HG02588 (cell line): ENCODE measurements around the gene PTGIR.
"Not testable (repeated sequence)": the region's sequence is repeated elsewhere in the genome, so short reads cannot be mapped to it uniquely, and the experiment has no call there.

Experiments
- ATAC-seq: cut with Tn5 transposase; IDR thresholded peaks from one replicate; pipeline ENCODE4 v1.9.1; 2021; ENCODE audit warnings: mild to moderate bottlenecking, moderate library complexity; ENCODE audit not compliant: unreplicated experiment

Gene PTGIR

GRCh38 chr19:46639358-46640182, 14.7 kb upstream of the PTGIR start:
- no peak for ATAC-seq

GRCh38 chr19:46637224-46637623, 12.3 kb upstream of the PTGIR start:
- no peak for ATAC-seq

DNA sequence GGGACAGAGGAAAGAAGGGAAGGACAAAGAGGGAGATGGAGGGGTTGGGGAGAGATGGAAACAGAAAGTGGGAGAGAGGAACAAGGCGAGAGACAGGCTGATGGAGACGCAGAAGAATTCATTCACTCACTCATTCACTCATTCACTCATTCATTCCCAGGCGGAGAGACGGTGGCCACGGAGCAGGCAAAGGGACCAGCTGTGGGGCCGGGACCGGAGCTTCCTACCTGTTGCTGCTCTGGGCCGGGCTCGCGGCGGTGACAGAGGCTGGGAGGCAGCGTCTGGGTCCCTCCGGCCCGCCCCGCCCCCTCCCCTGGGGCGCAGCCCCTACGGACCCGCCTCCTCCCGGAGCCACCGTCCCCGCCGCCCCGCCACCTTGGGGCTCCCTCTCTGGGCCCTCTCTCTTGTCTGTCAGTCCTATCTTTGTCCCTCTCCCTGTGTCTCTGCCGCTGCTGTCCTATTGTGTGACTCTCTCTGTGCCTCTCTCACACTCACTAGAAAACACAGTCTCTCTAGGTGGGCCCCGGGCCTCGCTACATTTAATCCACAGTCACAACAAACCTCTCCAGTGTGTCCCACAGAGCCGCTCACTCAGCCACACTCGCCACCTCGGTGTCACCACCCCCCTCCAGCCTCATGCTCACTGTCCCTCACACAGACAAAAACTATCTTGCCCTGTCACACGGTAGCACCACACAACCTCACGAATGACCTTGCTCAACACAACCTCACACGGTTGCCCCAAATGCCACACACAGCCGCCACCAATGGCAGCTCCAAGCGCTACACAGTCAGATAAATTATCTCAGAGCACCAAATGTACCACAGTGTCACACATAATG, 11.3 kb upstream of the PTGIR start, which contains the start of gene GNG8:
Gene GNG8, minus strand, starts transcription at position 283 of the 842 bp plus-strand sequence. CDS start 1,520 bp downstream, outside the sequence.
- no peak for ATAC-seq

DNA sequence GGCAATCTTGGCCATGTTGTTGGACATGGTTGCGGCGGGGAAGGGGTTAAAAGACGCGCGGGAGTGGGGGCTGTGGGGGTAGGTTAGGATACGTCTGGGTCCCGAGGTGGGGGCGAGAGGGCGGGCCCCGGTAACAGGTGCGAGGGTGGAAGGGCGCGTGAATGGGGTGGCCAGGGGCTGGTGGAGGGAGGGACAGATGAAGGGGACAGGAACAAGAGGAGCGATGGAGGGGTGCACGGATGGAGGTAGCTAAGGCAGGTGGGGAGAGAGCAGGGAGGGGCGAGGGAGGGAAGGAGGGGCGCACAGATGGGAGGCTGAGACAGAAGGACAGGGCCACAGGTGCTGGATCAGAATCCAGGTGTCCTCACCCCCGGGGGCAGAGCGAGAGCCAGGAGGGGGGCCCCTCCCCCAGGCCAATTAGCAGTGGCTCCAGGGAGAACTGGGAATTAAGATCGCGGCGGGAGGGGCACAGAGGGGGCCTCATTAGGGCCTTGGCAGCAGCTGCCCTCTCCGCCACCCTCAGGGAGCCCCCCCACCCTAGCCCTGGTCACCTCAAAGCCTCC, 9.8 kb upstream of the PTGIR start:
- ATAC-seq: no peak

DNA sequence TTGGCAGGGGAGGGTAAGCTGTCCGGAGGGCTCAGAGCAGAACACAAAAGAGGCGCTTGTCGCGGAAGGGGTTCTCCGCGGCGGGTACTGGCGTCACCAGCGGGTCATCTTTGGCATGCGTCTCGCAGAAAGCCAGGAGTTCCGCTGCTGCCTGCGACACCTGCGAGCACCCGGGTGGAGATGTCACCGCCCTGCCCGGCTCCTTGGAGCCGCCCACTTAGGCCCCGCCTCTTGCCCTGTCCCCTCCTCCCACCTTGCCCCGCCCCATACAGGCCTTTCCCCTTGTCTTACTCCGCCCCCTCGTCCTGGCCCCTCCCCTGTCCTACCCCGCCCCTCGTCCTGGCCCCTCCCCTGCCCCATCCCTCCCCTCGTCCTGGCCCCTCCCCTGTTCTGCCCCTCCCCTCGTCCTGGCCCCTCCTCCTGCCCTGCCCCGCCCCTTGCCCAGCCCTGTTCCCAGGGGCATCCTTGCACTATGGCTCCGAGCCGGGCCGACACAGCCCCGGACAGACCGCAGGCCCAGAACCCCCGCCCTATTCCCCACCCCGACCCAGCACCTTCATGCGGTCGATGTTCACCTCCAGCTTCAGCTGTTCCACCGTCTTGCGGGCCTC, 9.3 kb upstream of the PTGIR start:
- no peak for ATAC-seq

- ATAC-seq: no peak
These were observed 8.2 kb upstream of the PTGIR start for GRCh38 chr19:46633130-46633529.

DNA sequence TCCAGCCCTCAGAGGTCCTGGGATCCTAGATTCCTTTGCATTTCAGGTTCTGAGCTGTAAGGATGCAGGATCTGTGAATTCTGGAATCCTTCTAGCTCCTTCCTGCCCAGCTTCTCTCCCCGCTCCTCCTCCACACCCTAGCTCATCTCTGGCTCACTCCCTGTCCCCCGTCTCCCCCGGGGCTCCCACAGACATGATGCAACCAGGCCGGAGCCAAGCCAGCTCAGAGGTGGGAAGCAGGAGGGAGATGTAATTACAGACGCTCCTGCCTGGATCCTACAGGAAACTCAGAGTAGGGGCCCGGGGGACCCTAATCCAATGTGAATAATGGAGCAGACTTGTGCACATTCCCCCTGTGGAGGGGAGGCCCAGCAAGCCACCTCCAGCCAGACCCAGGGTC, 6.6 kb upstream of the PTGIR start:
- ATAC-seq: no peak

DNA sequence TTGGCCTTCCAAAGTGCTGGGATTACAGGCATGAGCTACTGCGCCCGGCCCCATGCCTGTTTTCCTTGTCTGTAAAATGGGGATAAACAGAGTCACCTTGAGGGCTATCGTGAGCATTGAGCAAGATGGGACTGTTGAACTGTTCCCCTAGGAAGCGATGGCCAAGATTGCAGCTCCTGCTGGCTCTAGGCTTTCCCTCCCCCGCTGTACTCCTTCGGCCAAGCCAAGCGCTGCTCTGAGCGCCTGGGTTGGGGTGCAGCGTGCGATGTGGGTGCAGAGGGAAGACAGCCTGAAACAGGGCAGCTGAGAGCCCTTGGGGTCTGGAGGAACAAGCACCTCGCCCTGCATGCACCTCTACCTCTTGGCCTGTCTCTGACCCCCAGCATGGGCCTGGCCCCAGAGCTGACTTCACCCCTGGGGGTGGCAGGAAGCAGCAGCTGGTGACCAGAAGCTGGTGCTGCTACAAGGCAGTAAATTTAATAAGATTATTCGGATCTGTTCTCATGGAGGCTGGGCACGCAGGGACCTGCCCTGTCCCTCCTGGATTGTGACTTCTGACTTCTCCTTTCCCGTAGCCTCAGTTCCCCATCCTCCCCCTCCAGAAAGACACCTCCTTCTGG, 5.8 kb upstream of the PTGIR start:
- ATAC-seq: no peak

GRCh38 chr19:46629546-46630025, 4.7 kb upstream of the PTGIR start:
- no peak for ATAC-seq

DNA sequence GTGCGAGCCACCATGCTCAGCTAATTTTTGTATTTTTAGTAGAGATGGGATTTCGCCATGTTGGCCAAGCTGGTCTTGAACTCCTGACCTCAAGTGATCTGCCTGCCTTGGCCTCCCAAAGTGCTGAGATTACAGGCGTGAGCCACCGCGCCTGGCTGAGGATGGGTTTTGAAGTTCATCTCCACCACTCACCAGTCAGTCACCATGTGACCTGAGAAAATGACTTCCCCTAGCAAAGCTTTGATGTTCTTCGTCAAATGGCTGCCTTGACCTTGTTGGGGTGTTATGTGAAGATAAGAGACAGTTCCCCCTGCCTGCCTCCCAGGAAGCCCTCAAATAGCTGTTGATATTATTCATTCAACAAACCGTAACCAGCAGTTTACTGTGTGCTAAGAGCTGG, 4.1 kb upstream of the PTGIR start:
- ATAC-seq: not testable (repeated sequence)

DNA sequence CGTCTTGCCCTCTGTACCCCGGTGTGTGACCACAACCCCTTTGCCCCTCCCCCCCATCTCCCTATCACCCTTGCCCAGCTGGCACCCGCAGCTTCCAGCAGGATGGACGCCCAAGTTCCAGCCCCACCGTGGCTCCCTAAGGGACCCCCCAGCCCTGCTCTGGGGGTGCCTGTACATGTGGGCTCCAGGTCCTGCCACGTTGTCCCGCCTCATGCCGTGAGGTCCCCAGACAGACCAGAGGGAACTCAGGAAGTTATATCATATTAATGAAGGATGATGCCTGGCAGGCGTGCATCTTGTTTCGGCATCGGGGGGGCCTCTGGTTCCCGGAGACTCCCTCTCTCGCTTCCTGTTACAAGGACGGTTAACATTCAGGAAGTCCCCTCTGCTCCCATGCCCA, 1.6 kb upstream of the PTGIR start:
- no peak for ATAC-seq

DNA sequence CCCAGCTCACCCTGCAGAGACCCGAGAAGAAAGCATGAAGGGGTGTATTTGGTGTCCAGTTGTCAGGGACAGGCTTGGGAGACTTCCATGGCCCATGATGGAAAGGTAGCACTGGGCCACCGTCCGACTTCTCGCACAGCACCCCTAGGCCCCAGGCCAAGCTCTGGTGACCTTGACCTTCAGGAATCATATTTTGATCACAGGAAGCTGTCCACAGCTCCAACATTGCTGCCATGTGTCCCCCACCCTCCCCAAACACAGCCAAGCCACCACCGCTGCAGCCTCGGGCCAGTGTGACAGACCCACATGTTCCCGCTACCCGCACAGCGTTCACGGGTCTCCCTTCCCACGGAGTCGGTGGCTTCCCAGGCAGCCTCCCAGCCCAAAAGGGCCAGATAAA, 842 bp upstream of the PTGIR start:
- ATAC-seq: no peak

GRCh38 chr19:46623915-46624502, 880 bp downstream of the PTGIR start:
- no peak for ATAC-seq

- no peak for ATAC-seq
These were observed 2.8 kb downstream of the PTGIR start for GRCh38 chr19:46622118-46622446.

DNA sequence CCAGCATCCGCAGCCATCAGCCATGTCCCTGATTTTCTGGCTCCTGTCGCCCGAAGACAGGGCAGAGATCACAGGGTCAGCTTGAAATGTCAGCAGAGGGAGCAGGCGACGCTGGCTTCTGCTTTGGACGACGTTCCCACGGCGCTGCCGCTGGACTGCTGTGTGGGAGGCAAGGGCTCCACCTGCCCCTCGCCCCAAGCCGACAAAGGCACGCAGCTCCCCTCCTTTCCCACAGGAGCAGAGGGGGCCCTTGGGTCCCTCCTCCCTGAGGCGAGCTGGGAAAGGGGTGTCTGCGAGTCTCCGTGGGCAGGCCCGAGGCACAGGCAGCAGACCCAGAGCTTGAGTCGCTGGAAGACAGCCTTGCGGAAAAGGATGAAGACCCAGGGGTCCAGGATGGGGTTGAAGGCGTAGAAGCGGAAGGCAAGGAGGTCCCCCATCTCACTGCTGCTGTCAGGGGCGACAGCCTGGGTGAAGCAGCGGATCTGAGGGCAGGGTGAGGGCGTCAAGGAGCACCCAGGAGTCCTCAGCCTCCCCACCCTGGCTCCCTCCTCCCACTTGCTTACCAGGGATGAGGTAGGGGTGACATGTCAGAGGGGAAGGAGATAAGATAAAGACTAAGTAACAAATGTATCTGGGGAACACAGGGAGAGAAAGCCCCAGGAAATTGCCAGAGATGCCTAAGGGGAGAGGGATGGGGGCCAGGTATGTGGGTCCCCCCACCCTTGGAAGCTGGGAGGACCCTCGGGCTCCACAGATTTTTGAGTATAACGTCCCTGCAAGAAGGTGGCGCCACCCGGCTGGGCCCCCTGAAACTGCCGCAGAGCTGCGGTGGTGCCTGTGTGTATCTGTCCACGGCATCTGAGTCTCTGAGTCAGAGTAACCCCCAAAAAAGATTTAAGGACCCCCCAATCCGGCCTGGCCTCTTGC, 3.4 kb downstream of the PTGIR start:
- no peak for ATAC-seq

DNA sequence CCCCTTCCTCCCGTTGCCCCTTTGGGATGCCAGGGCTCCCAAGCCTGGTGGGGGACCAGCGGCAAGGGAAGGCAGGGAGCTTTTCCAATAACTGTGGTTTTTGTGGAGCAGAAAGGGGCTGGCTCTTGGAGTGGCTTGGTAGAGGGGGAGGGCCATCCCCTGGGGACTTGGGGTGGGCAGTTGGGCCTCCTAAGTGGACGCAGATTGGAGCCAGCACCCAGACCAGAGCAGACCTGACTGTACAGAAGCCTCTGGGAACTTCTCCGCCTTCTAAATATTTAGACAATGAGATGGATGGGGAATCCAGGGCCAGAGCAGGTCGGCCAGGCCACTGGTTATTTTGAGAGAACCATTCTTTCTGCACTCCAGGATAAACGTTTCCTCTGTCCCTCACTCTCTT, 4.2 kb downstream of the PTGIR start:
- no peak for ATAC-seq

GRCh38 chr19:46620267-46620666, 4.6 kb downstream of the PTGIR start:
- no peak for ATAC-seq

- no peak for ATAC-seq
These were observed 6.1 kb downstream of the PTGIR start for GRCh38 chr19:46618670-46619231.

GRCh38 chr19:46617601-46618000, 7.3 kb downstream of the PTGIR start:
- ATAC-seq: no peak
